Endothelial cell of umbilical vein (primary cell): Measurements from ENCODE around the gene CPNE1.

Experiments
- CTCF ChIP-seq, 2 donors: IDR thresholded peaks; 1 replicate in 1 of 2; 2 replicates in 1 of 2; pipeline ENCODE4 v1.5.1; 2011; ENCODE audit warnings: low read length in 2 of 2, mild to moderate bottlenecking in 2 of 2, moderate library complexity in 2 of 2, control low read depth in 1 of 2, inconsistent platforms in 1 of 2, low read depth in 1 of 2; ENCODE audit not compliant: insufficient read depth in 1 of 2; ENCODE audit errors: extremely low read depth in 1 of 2
- EZH2 ChIP-seq: IDR thresholded peaks from 2 replicates; pipeline ENCODE4 v1.6.1; 2012; ENCODE audit warnings: borderline replicate concordance, low read depth, mild to moderate bottlenecking, moderate library complexity, low read length, inconsistent platforms; ENCODE audit not compliant: severe bottlenecking
- FOS ChIP-seq: IDR thresholded peaks from 2 replicates; pipeline ENCODE4 v1.6.1; 2011; ENCODE audit warnings: mild to moderate bottlenecking, low read length, moderate library complexity, borderline replicate concordance; ENCODE audit not compliant: insufficient read depth
- JUN ChIP-seq: IDR thresholded peaks from 2 replicates; pipeline ENCODE4 v1.6.1; 2011; ENCODE audit warnings: borderline replicate concordance, low read depth; ENCODE audit not compliant: insufficient read length, insufficient read depth
- MAX ChIP-seq: IDR thresholded peaks from 2 replicates; pipeline ENCODE4 v1.6.1; 2011; ENCODE audit not compliant: insufficient read depth, insufficient read length
- POLR2A ChIP-seq: IDR thresholded peaks from 2 replicates; pipeline ENCODE4 v1.6.1; 2012; ENCODE audit warnings: low read depth, mild to moderate bottlenecking, control low read depth, low read length
- POLR2AphosphoS5 ChIP-seq: IDR thresholded peaks from 2 replicates; pipeline ENCODE4 v1.6.1; 2012; ENCODE audit warnings: low read depth, mild to moderate bottlenecking, control low read depth, low read length, moderate library complexity; ENCODE audit not compliant: insufficient read depth

GRCh38 chr20:35700625-35701148 is 36.0 kb upstream of the CPNE1 start:
- no peak for TF ChIP-seq CTCF (IDR thresholded peaks at IDR 0.05; ENCODE audit: extremely low read depth in 1 of 2, insufficient read depth in 1 of 2, low read depth in 1 of 2, low read length in 2 of 2)
- TF ChIP-seq FOS: no peak
- TF ChIP-seq POLR2AphosphoS5: no peak
- no peak for TF ChIP-seq POLR2A
- no peak for TF ChIP-seq MAX
- no peak for TF ChIP-seq EZH2
- TF ChIP-seq JUN: no peak
